Neural crest cell (in vitro differentiated cells): ENCODE measurements around the gene SPTLC1. TPM values are rescaled to one million over a fixed set of nuclear protein-coding genes. Genes with fewer than 3 reads are reported as not detected.

Experiments
- DNase-seq: peaks from one replicate; pipeline ENCODE4 v3.0.0; 2021; ENCODE audit warnings: low read depth, mixed read lengths, low spot score
- H3K27ac Mint-ChIP-seq: one replicate; pipeline ENCODE4 v1.8.0; 2021; ENCODE audit warnings: mild to moderate bottlenecking, mixed read lengths; ENCODE audit not compliant: unreplicated experiment
- H3K27me3 Mint-ChIP-seq: 2 replicates; pipeline ENCODE4 v1.8.0; 2021; ENCODE audit warnings: low read depth, mild to moderate bottlenecking, mixed read lengths
- H3K36me3 Mint-ChIP-seq: 2 replicates; pipeline ENCODE4 v1.8.0; 2021; ENCODE audit warnings: low read depth, mild to moderate bottlenecking, mixed read lengths
- H3K4me1 Mint-ChIP-seq: 2 replicates; pipeline ENCODE4 v1.8.0; 2021; ENCODE audit warnings: mixed read lengths
- H3K4me3 Mint-ChIP-seq: one replicate; pipeline ENCODE4 v1.8.0; 2021; ENCODE audit warnings: mild to moderate bottlenecking, mixed read lengths
- H3K9me3 Mint-ChIP-seq: 2 replicates; pipeline ENCODE4 v1.8.0; 2021; ENCODE audit warnings: mixed read lengths
- long read RNA-seq: library from polyadenylated mRNA; unstranded; transcript quantifications from one replicate; pipeline ENCODE4 v2.0.0, GENCODE V29; 2020
- total RNA-seq: library from RNA; stranded (reverse); gene quantifications from 2 replicates; pipeline ENCODE4 v1.2.1, GENCODE V29; 2021
- TF ChIP-seq, protein P1 (sequence below): fragments of 200-600 bp; sonication (generic); conservative IDR thresholded peaks from 2 replicates; pipeline ENCODE4 v1.5.0; 2021; ENCODE audit warnings: antibody characterized with exemption, mild to moderate bottlenecking

SPTLC1 gene, protein sequence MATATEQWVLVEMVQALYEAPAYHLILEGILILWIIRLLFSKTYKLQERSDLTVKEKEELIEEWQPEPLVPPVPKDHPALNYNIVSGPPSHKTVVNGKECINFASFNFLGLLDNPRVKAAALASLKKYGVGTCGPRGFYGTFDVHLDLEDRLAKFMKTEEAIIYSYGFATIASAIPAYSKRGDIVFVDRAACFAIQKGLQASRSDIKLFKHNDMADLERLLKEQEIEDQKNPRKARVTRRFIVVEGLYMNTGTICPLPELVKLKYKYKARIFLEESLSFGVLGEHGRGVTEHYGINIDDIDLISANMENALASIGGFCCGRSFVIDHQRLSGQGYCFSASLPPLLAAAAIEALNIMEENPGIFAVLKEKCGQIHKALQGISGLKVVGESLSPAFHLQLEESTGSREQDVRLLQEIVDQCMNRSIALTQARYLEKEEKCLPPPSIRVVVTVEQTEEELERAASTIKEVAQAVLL
- 50.2 and 51.8 TPM in 2 replicates for total RNA-seq
- long read RNA-seq, transcript SPTLC1-201 (15 exons, 1,894 nt) = major isoform, 290 of 317 reads
- long read RNA-seq, partial matches to known transcripts = 4 of 317 reads
- long read RNA-seq, other reads (novel, unspliced or antisense) = 23 of 317 reads

DNA sequence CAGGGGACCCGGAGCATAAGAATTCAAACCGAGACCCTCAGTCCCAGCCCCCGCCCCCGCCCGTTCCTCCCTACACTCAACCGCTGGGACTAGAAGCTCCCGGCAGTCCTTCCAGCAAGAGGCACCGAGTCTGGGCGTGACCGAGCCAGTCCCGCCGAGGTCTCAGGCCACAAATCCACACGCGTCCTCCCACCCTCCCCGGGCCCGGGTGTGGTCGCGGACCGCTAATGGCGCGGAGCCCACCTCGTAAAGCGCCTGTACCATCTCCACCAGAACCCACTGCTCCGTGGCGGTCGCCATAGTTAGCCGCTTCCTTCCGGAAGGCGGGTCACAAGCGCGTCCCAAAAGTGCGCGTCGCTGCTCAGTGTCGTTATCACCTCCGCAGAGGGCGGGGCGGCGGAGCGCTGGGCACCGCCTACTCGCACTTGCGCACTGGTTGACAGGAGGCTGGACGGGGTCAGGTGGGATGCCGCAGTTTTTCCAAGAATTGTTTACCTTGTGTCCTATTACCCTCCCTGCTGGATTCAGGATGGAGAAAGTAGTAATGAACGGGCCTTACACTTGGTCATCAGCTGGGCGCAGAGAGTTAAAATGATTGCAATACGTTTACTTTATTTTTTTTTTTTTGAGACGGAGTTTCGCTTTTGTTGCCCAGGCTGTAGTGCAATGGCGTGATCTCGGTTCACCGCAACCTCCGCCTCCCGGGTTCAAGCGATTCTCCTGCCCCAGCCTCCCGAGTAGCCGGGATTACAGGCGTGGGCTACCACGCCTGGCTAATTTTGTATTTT is at the start of gene SPTLC1:
Gene SPTLC1, minus strand, starts transcription at position 343 of the 788 bp plus-strand sequence. Its CDS starts 43 bp downstream, at position 300.
- Mint-ChIP-seq H3K4me1 (peaks cover 12% of the 10 kb centered on the region), H3K4me3 (peak within 1 kb of the TSS; percentile 99), H3K9me3 (no peaks in the 10 kb centered on the region), H3K36me3 (peaks cover 3% of the 10 kb centered on the region), H3K27ac (peak within 1 kb of the TSS; percentile 100), H3K27me3 (peaks cover 22% of the 10 kb centered on the region)
- TF ChIP-seq, protein P1, sequence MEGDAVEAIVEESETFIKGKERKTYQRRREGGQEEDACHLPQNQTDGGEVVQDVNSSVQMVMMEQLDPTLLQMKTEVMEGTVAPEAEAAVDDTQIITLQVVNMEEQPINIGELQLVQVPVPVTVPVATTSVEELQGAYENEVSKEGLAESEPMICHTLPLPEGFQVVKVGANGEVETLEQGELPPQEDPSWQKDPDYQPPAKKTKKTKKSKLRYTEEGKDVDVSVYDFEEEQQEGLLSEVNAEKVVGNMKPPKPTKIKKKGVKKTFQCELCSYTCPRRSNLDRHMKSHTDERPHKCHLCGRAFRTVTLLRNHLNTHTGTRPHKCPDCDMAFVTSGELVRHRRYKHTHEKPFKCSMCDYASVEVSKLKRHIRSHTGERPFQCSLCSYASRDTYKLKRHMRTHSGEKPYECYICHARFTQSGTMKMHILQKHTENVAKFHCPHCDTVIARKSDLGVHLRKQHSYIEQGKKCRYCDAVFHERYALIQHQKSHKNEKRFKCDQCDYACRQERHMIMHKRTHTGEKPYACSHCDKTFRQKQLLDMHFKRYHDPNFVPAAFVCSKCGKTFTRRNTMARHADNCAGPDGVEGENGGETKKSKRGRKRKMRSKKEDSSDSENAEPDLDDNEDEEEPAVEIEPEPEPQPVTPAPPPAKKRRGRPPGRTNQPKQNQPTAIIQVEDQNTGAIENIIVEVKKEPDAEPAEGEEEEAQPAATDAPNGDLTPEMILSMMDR = no peak
- peak; percentile 84 for DNase-seq

DNA sequence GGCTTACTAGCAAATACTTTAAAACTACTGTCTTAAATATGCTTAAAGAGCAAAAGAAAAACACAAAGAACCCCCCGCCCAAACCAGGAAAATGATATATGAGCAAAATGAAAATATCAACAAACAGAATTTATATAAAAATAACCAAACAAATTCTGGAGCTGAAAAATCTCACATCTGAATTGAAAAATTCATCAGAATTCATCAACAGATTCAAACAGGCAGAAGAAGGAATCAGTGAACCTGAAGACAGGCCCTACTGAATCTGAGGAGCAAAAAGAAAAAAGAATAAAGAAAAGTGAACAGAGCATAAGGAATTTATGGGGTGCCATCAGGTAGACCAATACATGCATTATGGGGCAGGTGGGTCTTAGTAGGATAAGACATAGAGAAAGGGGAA is 49.8 kb upstream of the SPTLC1 start:
- TF ChIP-seq, protein P1 = no peak
- Mint-ChIP-seq H3K4me1 (peaks cover 4% of the 10 kb centered on the region), H3K4me3 (no peak overlapping the region), H3K27me3 (no peaks in the 10 kb centered on the region), H3K9me3 (peaks cover 14% of the 10 kb centered on the region), H3K36me3 (no peaks in the 10 kb centered on the region), H3K27ac (no peak overlapping the region)
- DNase-seq = no peak

DNA sequence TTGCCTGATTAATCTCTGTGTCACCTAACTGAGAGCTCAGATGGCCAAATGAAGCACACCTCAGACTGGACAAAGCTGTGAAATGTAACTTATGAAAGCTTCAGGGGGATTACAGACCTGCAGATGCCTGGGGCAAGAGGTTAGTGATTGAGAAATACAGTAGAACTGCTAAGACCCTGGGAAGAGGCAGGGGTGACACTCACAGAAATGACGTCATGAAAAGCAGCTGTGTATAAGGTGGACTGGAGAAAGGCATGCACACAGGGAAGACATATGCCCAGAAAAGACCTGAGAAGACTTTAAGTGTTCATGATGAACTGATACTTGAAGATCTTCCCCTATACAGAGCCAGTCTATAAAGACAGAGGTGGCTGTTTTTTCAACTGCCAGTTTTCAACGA is 49.3 kb upstream of the SPTLC1 start:
- no peak for DNase-seq
- H3K4me3 Mint-ChIP-seq = no peak overlapping the region
- TF ChIP-seq, protein P1 = no peak
- H3K27ac Mint-ChIP-seq = no peak overlapping the region
- H3K9me3 Mint-ChIP-seq = peaks cover 13% of the 10 kb centered on the region
- no peaks in the 10 kb centered on the region for H3K27me3 Mint-ChIP-seq
- H3K4me1 Mint-ChIP-seq = peaks cover 4% of the 10 kb centered on the region
- no peaks in the 10 kb centered on the region for H3K36me3 Mint-ChIP-seq

DNA sequence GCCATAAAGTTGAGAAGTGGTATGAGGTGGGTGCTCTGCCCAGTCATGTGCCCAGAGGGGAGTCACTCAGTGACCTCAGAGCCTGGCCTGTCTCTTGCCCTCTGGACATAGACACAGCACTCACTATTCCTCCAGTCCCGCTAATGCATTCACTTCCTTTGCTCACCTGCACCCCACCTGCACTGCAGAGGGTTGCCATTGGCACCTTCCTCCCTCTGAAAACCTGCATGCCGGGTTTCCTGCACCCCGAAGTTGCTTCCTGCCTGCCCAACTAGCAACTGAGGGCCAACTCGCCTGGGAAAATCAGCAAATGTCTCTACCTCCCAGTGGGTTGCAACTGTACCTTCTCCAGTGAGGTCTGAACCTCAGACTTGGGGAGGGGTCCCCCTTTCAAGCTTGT is 48.1 kb upstream of the SPTLC1 start:
- Mint-ChIP-seq H3K4me3 (no peak overlapping the region), H3K36me3 (no peaks in the 10 kb centered on the region), H3K4me1 (peaks cover 4% of the 10 kb centered on the region), H3K27ac (no peak overlapping the region), H3K27me3 (no peaks in the 10 kb centered on the region), H3K9me3 (peaks cover 13% of the 10 kb centered on the region)
- DNase-seq = no peak
- TF ChIP-seq, protein P1 = no peak

DNA sequence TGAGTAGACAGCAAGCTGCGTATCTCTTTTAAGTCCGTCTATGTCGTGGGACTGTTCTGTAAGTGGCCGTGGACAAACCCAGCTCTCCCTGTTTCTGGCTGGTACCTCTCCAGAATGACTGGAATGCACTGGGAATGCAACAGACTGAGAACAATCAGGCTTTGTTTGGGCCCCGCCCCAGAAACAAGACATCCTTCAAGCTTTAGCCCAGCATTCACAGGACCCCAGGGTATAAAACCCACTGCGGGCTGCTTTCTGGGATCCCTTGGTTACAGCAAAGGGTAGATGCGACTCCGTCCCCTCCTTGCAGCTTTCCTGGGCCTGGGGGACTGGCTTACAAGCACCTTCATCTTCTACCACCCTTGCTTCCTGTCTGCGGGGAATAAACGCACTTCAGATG is 45.6 kb upstream of the SPTLC1 start:
- Mint-ChIP-seq H3K4me3 (no peak overlapping the region), H3K27me3 (peaks cover 2% of the 10 kb centered on the region), H3K27ac (no peak overlapping the region), H3K4me1 (peaks cover 4% of the 10 kb centered on the region), H3K36me3 (no peaks in the 10 kb centered on the region), H3K9me3 (peaks cover 13% of the 10 kb centered on the region)
- TF ChIP-seq, protein P1 = no peak
- no peak for DNase-seq
